EH (cell line): ENCODE measurements around the gene ATP6V0C.

Experiments used
- DNase-seq: peaks from one replicate; pipeline ENCODE4 v3.0.0-alpha.2; 2015; ENCODE audit warnings: low read depth

Gene ATP6V0C

DNA sequence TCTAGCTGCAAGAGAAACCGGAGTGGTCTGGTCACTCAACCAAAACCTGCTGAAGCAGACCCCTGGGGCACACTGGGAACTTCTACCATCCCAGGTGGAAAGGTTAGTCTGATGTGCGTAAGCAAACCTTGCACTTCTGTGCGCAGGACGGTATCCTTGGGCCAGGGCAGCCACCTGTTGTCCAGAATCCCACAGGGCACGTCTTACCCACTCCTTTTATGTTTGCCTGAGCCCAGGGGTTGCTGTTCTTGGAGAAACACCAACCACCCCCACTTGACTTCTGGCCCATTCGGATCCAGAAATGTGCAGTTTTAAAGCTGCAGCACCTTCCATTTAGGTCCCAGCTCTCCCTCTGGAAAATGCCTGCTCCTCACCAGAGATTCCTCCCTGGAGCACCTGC is 20.1 kb upstream of the ATP6V0C start:
- no peak for DNase-seq

- DNase-seq = no peak
Observed at GRCh38 chr16:2494616-2495015, 19.1 kb upstream of the ATP6V0C start.

DNA sequence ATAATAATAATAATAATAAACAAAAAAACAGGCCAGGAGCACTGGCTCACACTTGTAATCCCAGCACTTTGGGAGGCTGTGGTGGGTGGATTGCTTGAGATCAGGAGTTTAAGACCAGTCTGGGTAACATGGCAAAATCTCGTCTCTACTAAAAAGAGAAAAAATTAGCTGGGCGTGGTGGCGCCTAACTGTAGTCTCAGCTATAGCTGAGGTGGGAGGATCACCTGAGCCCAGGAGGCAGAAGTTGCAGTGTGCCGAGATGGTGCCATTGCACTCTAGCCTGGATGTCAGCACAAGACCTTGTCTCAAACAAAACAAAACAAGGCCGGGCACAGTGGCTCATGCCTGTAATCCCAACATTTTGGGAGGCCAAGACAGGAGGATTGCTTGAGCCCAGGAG is 18.7 kb upstream of the ATP6V0C start:
- no peak for DNase-seq

DNA sequence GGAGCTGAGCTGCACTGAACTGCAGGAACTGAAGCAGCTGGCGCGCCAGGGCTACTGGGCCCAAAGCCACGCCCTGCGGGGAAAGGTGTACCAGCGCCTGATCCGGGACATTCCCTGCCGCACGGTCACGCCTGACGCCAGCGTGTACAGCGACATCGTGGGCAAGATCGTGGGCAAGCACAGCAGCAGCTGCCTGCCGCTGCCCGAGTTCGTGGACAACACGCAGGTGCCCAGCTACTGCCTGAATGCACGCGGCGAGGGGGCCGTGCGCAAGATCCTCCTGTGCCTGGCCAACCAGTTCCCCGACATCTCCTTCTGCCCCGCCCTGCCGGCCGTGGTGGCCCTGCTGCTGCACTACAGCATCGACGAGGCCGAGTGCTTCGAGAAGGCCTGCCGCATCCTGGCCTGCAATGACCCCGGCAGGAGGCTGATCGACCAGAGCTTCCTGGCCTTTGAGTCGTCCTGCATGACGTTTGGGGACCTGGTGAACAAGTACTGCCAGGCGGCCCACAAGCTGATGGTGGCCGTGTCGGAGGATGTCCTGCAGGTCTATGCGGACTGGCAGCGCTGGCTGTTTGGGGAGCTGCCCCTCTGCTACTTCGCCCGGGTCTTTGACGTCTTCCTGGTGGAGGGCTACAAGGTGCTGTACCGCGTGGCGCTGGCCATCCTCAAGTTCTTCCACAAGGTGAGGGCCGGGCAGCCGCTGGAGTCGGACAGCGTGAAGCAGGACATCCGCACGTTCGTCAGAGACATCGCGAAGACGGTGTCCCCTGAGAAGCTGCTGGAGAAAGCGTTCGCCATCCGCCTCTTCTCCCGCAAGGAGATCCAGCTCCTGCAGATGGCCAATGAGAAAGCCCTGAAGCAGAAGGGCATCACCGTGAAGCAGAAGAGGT is 17.3 kb upstream of the ATP6V0C start:
- DNase-seq = no peak

- DNase-seq = no peak
Observed at GRCh38 chr16:2497116-2497630, 16.6 kb upstream of the ATP6V0C start.

- no peak for DNase-seq
Observed at GRCh38 chr16:2497695-2498484, 15.9 kb upstream of the ATP6V0C start.

GRCh38 chr16:2498531-2499253 is 15.1 kb upstream of the ATP6V0C start:
- no peak for DNase-seq

DNA sequence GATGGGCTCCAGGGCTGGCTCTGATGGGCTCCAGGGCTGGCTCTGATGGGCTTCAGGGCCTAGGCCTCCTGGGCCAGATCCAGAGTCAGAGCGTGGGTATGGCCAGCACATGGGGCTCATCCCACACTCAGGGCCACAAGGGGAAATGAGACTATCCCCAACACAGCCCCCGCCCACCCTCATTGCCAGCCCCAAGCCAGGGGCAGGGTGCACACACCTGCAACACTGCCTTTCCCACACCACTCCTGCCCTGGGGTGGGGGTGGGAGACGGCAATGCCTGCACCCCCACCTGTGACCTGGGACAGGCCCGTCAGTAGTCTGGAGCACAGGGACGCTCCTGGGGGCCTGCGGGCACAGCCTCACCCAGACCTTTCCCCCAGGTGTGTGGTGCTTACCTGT is 14.3 kb upstream of the ATP6V0C start:
- DNase-seq = no peak

DNA sequence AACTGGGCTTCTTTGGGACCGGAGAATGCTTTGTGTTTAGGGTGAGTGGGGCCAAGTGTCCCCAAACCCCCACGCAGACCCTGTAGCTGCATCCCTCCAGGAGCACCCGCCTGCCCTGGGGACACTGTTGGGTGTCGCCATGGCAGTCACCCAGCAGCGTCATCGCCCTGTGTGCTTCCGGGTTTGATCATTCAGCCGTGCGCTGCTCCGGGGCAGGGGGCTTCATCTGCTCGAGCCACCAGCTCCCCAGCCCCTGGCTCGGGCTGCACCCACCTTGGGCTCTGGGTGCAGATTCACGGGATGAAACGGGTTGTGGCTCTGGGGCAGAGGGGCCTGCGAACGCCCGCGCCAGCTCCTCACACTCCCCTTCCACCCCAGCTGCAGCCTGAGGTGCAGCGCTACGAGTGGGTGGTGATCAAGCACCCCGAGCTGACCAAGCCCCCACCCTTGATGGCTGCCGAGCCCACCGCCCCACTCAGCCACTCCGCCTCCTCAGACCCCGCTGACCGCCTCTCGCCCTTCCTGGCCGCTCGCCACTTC is 13.8 kb upstream of the ATP6V0C start:
- DNase-seq = no peak

DNA sequence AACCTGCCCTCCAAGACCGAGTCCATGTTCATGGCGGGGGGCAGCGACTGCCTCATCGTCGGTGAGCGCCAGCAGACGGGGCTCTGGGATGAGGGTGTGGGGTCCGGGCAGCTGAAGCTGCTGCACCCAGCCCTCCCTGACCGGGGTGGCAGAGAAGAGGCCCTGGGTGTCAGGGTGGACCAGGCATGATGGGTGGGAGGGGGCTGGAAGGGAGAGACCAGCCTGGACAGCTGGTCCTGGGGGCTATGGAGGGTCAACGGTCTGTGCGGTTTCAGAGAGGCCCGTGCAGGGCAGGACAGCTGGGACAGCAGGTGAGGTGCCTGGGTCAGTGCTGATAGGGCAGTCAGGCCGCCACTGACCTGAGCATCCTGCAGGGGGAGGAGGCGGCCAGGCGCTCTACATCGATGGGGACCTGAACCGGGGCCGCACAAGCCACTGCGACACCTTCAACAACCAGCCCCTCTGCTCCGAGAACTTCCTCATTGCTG is 13.3 kb upstream of the ATP6V0C start:
- DNase-seq = no peak

DNA sequence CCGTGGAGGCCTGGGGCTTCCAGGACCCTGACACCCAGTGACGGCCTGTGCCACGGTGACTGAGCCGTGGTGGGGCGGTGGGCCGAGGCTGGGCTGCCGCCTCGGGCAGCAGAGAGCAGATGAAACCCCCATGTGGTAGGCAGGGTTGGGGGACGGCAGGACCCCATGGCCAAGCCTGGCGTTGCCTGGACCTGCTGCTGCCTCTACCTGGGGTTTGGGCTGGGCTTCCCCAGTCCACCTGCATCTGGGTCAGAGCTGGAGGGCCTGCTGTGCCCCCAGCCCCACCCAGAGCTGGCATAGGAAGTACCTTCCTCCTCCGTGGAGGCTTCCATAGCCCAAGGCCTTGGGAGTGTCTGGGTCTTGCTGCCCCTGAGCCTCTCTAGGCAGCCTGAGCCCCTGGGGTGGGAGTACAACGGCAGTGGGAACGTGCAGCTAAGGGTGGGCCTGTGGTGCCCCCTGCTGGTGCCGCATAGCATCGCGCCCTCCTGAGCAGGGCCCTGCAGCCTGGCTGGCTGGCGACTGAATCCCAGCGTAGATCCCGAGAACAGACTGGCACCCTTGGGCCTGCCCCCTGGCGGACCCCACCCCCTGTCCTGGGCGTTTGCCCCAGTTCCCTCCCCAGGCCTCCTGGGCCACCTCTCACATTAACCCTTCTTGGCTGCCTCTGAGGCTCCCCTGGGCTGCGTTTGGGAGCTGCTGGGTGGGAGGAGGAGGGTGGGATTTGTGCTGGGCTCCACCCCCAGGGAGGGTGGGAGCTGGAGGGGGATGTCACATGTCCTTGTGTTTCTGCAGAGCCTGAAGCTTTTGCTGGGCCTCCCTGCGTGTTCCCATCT is 12.6 kb upstream of the ATP6V0C start:
- peak; percentile 75 for DNase-seq

- DNase-seq = no peak
Observed at GRCh38 chr16:2501946-2502895, 11.5 kb upstream of the ATP6V0C start.

DNA sequence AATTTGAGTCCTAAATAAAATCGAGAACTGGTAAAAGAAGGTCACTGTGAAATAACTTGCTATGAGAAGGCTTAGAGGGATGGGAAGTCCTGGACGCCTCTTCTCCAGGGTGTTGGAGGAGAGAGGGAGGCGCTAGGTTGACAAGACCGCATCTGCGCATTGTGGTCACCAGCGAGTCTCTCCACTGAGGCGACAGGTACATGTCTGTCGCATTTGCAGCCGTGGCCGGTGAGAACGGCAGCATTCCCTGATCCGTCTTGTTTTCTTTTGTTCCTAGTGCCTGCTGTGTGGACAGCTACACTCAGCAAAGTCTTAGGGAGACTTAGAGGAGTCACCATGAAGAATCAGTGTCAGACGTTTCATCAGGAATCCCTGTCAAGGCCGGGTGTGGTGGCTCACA is 8.1 kb upstream of the ATP6V0C start:
- no peak for DNase-seq

GRCh38 chr16:2507052-2507659 is 6.6 kb upstream of the ATP6V0C start:
- DNase-seq = no peak

- DNase-seq = no peak
Observed at GRCh38 chr16:2507665-2508064, 6.1 kb upstream of the ATP6V0C start.

DNA sequence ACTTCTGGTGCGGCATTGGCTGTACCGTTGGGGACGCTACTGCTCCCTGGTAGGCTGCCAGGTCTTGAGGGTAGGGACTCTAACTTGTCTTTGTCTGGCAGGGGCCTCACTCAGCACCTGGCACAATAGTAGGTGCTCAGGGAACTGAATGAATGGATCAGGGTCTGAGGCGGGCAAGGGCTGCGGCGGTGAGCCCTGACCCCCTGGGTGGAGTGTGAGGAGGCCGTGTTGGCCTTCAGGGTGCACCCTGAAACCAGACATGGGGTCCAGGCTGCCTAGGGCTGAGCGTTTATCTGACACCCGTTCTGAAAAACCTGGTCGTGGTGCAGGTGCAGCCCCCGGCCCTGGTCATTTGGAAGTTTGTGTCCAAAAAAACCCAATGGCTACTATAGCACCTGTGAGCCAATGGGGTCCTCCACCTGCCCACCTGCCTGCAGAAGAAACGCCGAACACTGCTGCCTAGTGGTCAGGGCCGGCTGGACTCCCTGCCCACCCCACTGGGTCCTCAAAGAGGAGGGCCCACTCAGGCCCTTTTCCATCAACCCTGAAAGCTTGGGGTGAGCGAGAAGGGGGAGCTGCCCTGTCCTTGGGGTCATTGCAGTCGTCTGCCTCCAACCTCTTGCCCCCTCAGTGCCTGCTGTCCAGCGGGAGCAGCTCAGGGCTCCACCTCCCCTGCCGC is 4.9 kb upstream of the ATP6V0C start:
- DNase-seq = no peak

DNA sequence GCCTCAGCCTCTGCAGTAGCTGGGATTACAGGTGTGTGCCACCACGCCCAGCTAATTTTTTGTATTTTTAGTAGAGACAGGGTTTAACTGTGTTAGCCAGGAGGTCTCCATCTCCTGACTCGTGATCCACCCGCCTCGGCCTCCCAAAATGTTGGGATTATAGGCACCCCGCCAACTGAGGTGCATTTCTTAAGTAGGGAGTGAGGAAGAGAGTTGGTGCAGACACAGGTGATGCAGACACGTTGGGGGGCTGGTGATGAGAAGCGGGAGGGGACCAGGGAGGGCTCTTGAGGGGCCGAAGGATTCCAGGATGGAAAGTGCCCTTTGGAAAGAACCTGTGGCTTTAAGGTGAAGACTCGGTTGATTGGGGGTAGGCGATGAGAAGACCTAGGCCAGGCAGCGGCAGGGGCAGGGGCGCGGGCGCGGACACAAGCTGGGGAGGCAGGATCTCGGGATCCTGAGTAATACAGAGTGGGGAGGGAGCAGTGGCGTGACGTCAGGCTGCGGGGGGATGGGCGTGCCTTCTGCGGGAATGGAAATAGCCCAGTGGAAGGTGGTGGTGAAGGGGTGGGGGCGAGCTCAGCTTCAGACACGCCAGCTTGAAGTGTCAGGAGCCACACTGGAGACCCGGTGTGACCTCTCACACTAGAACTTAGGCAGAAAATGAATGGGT is 2.5 kb upstream of the ATP6V0C start:
- DNase-seq = peak; percentile 66
